PC-9 (cell line): Measurements from ENCODE around the gene KIF16B.

ENCODE experiments used
- EZH2 ChIP-seq: fragments of 200-600 bp; sonication (generic); IDR thresholded peaks from 2 replicates; pipeline ENCODE4 v1.8.0; 2017; ENCODE audit warnings: antibody characterized with exemption, low read depth
- TF ChIP-seq, protein P1 (sequence below): fragments of 200-600 bp; sonication (generic); conservative IDR thresholded peaks from 2 replicates; pipeline ENCODE4 v1.6.1; 2017; ENCODE audit warnings: mixed run types, antibody characterized with exemption, mild to moderate bottlenecking, moderate library complexity

- TF ChIP-seq, protein P1, sequence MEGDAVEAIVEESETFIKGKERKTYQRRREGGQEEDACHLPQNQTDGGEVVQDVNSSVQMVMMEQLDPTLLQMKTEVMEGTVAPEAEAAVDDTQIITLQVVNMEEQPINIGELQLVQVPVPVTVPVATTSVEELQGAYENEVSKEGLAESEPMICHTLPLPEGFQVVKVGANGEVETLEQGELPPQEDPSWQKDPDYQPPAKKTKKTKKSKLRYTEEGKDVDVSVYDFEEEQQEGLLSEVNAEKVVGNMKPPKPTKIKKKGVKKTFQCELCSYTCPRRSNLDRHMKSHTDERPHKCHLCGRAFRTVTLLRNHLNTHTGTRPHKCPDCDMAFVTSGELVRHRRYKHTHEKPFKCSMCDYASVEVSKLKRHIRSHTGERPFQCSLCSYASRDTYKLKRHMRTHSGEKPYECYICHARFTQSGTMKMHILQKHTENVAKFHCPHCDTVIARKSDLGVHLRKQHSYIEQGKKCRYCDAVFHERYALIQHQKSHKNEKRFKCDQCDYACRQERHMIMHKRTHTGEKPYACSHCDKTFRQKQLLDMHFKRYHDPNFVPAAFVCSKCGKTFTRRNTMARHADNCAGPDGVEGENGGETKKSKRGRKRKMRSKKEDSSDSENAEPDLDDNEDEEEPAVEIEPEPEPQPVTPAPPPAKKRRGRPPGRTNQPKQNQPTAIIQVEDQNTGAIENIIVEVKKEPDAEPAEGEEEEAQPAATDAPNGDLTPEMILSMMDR: no peak
- TF ChIP-seq EZH2: no peak
Observed at GRCh38 chr20:16270989-16271388, 302.3 kb downstream of the KIF16B start.
